Measurements from ENCODE around the gene ATP5IF1.

Gene ATP5IF1

DNA sequence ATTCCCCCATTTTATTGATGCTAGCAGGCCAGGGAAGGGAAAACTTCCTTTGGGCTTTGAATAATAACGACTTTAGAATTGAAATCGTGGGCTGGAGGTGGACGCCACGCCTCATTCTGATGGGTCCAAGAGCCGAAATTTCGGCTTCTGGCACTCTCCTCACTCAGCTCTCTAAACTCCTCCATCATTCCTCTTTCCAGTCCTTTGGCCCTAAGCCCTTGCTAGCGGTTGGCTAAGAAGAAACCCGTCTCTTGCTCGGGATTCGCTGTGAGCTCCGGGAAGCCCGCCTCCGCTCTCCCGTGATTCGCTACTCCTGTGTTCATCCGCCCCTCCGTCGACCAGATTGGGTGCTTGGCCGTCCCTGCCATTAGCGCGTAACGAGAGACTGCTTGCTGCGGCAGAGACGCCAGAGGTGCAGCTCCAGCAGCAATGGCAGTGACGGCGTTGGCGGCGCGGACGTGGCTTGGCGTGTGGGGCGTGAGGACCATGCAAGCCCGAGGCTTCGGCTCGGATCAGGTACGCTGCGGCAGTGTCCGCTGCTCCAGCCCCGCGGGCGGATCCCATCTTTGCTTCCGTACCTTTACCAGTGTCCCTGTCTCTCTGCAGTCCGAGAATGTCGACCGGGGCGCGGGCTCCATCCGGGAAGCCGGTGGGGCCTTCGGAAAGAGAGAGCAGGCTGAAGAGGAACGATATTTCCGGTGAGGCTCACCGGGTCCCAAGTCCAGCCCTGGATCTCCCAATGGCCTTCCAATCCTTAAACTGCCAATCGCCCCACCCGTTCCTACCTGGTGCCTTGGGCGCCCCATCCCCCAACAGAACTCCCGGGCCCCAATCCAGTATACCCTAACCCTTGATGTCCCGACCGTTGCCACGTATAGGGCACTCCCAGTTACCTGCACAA, at the start of gene ATP5IF1:
Gene ATP5IF1, plus strand, starts transcription at position 370 of the 901 bp plus-strand sequence. Its CDS starts 60 bp downstream, at position 430.
- DNase-seq: peak; percentile 99

DNA sequence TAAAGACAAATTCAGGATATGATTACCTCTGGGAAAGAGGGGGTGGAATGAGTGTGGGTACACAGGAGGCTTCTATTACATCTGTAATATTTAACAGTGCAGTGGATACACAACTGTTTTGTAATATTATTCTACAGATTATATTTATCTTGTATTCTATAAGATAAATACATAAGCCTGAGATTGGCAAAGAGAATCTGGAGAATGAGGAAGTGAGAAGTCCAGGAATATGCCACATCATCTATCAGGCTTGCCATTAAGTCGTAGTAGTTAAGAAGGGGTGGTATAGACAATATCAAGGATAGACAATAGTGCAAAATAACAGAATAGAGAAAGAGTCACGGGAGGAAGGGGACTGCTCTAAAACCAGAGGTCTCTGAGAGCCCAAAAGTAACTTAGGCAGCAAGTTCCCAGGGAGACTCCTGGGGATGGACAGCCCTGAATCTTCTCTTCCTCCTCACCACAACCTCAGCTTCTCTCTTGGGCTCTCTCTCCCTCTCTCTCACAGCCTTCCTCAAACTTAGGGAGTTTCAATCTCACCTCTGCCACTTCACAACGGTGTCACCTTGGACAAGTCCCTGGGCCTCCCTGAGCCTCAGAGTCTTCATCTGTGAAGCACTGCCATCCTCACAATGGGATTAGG, 45.5 kb upstream of the ATP5IF1 start:
- DNase-seq: no peak

DNA sequence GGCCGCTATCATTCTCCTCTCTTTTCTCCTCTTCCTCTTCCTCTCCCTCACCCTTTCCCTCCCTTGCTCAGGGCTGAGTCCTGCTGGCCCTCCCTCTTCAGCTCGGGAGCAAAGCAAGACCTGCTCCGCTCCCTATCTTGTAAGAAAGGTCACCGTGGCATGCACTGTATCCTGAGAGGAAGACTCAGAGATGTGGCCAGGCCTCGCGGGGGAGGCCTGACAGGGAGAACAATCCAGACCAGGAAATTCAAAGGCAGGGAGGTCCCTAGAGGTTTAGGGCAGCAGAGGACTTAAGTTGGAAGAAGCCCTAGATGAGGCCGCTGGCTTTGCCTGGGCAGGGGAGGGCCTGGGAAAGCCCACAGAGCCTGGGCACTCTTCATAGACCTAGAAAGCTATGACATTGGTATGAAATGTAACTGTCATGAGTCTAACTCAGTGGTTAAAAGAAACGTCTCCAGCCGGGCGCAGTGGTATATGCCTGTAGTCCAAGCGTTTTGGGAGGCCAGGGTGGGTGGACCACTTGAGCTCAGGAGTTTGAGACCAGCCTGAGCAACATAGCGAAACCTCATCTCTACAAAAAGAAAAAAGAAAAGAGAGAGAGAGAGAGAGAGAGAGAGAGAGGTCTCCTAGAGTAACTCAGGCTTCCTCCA, 44.8 kb upstream of the ATP5IF1 start:
- DNase-seq: no peak

DNA sequence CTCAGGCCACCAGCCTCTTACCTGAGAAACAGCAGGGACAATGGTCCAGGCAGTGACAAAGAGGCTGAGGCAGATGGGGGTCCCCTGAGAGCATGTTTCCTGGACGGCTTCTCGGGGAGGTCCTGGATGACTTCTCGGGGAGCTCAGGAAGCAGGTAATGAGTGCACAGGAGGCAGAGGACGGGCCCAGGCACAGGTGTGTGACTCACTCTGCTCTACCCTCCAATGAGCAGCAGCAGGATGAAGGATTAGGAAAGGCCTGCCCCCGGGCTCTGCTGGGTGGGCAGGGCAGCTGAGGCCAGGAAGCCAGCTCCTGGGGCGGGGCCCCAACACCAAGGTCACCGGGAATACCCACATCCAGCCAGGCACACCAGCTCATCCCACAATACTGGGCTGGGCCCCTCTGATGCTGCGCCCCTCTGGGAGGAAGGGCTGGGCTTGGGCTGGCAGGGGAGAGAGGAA, 42.2 kb upstream of the ATP5IF1 start:
- DNase-seq: peak; percentile 60

DNA sequence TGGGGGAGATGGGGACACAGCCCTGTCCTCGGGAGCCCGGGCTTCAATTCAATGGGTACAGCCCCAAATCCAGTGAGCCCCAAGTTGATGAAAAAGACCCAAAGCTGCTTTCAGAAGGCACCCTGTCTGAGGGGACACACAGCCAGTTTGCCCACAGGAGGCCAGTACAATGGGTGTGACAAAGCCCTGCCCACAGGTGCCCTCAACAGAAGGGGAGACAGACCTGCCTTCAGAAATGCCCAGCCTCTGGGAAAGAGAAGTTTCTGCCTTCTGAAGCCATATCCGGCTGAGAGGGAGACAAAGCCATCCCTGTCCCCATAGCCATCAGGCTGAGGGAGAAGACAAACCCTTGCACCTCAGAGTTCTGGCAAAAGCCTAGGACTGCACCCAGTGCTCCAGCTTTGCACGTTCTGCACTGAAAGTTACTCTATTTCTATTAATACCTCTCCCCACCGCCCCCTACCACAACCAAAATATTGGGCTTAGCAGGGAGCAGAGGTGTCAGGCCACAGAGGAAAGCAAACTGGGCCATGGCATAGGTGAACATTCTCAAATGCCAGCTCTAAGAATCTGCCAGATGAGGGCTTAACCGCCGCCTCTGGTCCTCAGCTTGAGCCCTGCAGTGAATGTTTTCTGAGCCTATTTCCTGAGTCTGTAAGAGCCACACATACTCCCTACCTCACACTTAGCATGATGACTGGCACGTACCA, 41.4 kb upstream of the ATP5IF1 start:
- no peak for DNase-seq

DNA sequence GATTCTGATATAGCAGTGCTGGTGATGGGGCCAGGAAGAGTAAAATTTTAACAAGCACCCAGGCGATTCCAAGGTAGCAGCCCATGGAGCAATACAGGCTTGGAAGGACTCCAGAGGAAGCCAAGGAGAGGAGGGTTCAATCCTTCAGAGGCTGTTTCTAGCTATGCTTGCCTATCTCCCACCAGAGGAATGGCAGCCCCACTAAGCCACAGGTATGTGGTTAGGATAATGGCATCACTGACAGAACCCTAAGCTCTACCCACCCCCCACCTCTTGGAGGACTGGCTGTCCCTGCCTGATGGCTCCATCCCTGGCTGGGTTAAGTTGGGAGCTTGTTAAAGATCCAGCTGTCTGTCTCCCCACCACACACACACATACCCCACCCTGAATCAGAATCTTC, 40.1 kb upstream of the ATP5IF1 start:
- DNase-seq: peak; percentile 51

DNA sequence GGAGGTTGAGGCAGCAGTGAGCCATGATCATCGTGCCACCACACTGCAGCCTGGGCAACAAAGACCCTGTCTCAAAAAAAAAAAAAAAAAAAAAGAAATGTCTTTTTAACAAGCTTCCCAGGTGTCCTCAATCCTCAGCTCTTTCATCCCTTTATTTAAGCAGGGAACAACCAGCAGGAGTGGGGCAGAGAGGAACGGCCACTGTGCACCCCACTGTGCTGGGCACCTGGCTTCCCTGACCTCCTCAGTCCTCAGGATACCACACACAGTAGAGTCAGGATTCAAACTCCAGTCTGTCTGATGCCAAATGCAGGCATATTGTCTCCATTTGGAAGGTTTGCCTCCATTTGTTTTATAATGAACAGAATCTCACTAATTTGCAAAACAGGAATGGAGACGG, 39.6 kb upstream of the ATP5IF1 start:
- DNase-seq: no peak

DNA sequence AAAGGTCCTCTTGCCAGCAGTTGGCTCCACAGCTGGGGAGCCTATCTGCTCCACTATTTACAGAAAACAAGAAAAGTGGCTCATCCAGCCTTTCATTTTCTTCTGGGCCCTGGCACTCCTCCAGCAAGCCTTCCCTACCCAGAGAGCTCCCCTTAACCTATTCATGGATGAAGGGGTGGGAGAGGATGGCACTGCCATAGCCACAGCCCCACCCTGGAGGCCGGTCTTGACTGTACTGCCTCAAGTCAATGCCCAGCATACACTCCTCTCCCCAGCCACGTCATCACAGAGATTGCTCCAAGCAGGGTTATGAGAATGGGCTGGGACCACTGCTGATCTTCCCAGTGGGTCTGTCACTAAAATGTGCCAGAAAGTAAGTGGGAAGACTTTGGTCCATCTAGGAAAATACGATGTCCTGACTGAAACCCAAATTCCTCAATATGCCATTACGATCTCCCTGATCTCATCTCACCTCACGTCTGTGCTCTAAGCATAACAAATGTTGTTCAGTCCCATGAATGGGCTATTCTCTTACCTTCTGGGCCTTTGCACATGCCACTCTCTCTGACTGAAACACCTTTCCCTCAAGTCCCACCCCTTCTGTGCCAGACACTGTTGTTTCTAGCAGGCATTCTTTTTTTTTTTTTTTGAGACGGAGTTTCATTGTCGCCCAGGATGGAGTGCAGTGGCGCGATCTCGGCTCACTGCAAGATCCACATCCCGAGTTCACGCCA, 38.1 kb upstream of the ATP5IF1 start:
- DNase-seq: no peak

DNA sequence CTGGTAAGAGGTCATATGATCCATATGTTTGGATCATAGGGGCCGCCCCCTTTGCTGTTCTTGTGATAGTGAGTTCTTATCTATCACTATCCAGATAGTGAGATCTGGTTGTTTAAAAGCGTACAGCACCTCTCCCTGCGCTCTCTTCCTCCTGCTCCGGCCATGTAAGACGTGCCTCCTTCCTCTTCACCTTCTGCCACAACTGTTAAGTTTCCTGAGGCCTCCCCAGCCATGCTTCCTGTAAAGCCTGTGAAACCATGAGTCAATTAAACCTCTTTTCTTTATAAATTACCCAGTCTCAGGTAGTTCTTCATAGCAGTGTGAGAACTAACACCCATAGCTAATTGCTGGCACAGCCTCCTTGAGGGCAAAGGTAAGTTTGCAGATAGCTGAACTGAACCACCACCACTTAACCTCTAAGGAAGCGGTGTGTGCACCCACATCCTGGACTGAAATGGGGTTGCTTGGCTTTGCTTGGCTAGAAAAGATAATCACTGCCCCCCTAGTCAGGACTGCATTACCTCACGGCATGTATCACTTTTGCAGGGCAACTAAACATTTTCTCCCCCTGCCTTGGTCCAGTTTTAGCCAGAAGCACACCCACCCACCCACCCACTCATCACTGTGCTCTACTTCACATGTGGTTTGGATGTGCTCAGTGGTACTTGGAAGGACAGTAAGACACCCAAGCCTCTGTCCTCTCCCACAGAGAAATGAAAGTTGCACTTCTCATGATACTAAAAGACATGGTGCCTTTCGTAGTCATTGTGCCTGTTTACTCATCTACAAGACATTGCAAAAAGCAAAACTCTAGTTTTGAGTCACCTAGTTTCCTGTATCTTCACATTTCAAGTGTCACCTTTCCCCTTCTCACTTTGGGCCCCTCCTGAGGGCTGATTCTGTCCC, 36.3 kb upstream of the ATP5IF1 start:
- DNase-seq: no peak

DNA sequence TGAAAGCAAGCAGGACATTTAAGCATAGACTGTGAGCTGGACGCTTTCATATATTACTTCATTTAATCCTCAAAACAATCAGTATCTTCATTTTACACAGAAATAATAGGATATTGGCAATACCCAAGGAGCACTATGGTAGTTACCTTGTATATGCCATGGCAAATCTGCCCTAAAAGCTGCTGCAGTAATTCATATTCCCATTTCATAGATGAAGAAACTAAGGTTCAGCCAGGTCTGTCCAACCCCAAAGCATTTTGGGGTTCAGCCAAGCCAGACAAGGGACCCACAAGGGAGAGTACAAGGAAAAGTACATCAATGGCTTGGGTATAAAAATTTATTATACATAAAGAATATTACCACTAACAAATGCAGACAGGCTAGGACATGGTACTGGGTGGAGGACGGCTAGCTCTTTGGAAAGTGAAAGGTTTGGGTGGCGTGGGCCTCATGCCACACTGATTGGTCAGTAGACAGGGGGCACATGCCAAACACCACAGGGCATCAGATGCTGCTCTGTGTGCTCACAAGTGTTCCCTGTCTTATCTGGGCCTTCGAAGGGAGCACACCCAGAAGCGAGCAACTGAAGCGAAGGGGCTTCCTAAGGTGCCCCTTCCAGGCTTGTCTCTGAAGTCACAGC, 35.6 kb upstream of the ATP5IF1 start:
- no peak for DNase-seq

DNA sequence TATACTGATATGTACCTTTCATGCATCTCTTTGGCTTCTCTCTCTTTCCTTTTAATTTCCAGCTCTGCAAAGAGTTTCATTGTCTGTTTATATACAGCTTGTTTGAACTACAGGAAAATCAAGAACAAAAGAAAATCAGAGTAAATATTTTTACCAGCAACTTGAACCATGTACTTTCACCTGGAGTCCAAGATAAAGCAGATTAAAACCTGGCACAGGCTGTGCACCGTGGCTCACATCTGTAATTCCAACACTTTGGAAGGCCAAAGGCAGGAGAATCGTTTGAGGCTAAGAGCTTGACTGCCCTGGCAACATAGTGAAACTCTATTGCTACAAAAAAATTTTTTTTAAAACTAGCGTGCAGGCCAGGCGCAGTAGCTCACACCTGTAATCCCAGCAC, 30.7 kb upstream of the ATP5IF1 start:
- no peak for DNase-seq

DNA sequence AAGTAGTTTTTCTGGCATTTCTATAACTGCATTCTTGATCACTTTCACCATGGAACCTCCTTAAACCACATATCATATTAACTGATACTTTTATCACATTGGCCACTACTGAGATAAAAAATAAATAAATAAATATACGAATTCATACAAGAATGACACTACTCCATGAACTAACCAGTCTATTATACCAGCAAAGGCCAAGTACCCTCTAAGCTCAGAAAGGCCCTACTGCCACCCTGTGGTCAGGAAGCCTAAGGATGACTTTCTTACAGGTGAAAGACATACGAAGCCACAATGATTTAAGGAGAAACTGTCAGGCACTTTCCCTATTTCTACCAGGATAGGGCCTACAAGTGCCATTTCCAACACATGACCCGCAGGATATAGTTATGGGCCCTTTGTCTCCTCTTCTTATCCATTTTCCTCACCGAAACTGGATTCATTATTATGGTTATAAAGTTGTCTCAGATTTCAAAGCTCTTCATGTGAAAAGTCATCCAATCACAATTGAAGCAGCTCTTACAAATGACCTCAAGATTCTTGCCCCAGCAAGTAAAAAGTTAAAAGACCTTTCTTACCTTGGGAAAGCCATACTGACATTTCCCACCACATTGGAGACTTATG, 27.0 kb upstream of the ATP5IF1 start:
- DNase-seq: peak; percentile 45

DNA sequence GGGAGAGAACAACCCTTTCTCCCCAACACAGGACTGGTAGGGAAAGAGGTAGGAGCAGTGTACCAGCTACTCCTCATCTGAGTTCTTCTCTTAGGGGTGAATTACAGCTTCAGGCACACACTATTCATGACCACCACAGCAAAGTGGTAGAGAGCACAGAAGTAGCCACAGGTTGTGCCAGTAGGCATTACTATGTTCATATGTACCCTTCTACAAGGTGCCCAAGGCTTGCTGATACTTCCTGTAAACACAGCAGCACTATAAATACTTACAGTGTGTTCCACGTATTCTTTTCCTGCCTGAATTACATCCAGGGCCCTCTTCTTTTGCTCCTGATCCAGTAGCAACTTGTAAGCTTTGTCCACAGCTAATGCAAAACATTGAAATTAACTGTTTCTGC, 26.2 kb upstream of the ATP5IF1 start:
- DNase-seq: no peak

DNA sequence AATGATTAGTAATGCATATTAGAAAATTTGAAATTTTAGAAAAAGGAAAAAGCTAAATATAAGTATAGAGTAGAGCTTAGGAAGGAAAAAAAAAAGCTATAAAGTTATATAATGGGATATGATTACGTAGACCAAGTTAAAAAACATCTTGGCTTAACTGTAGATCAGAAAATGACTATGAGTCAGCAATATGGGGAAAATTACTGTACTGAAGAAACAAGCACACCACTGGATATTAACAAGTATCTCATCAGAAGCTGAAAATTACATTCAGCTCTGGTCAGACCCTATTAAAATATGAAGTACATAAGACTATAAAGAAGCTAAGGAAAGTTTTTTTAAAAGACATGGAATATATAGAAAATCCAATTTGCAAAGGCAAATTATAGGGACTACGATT, 22.6 kb upstream of the ATP5IF1 start:
- DNase-seq: no peak

DNA sequence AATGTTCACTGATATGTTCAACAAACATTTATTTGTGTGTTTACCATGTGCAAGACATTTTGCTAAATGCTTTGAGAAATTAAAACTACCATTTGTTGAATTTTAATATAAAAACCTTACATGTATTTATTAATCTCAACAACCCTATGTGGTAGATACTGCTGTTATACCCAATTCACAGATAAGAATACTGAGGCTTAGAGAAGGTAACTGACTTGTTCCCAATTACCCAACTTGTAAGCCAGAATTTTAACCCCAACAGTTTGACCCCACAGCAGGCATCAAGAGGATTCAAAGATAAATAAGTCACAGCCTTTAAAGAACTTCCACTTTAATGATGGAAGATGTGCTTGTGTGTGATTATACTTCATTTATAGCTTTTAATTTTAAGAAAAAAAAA, 6.8 kb upstream of the ATP5IF1 start:
- no peak for DNase-seq

DNA sequence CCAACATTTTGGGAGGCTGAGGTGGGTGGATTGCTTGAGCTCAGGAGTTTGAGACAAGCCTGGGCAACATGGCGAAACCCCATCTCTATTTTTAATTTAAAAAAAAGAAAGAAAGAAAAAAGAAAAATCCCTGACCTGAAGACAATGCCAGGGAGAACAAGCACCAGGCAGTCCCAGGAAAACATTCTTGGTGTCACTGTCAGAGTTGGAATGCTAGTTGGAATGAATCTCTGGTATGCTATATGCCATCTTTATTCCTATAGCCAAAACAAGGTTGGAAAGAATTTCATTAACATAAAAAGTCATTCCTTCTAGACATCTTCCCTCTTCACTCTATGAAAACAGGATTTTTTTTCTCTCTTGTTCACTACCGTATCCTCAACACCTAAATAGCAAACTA, 5.9 kb upstream of the ATP5IF1 start:
- no peak for DNase-seq

DNA sequence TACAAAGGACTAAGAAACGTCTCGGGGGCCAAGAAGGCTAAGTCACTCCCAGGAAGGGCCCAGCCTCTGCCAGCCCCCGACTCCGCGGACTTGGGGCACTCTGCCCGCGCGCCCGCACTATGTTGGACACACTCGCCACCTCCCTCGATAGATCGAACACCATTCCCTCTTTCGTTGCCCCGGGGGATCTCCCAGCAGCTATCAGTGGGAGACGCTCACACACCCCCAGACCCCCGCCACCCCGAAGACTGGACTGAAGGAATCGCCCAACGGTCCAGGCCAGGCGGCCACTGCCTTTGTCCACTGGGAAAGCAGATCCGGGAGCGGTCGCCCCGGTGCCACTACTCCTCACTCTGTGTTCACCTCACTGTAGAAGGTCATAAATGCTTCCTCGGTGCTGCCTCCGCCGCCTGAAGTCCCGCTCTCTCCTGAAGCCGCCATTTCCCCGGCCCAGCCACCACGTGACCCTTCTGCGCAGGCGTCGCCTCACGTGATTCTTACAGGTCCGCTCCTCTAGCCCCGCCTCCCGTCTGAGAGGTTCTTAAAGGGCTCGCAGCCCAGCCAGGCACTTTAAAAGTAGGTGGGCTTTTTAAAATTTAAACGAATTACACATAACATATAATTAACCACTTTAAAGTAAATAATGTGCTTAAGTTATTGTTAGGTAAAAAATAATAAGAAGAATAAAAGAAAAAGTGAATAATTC, 3.2 kb upstream of the ATP5IF1 start, which contains the start of gene DNAJC8:
Gene DNAJC8, minus strand, starts transcription at position 472 of the 706 bp plus-strand sequence. Its CDS starts 31 bp downstream, at position 441.
- peak; percentile 86 for DNase-seq

DNA sequence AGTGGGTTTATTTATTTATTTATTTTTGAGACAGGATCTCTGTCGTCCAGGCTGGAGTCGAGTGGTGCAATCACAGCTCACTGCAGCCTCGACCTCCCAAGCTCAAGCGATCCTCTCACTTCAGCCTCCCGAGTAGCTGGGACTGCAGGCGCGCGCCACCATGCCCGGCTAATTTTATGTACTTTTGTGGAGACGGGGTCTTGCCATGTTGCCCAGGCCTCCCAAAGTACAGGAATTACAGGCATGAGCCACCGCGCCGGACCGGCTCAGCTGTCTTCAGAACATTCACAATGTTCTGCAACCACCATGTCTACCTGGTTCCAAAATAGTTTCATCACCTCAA, 2.7 kb upstream of the ATP5IF1 start:
- no peak for DNase-seq

DNA sequence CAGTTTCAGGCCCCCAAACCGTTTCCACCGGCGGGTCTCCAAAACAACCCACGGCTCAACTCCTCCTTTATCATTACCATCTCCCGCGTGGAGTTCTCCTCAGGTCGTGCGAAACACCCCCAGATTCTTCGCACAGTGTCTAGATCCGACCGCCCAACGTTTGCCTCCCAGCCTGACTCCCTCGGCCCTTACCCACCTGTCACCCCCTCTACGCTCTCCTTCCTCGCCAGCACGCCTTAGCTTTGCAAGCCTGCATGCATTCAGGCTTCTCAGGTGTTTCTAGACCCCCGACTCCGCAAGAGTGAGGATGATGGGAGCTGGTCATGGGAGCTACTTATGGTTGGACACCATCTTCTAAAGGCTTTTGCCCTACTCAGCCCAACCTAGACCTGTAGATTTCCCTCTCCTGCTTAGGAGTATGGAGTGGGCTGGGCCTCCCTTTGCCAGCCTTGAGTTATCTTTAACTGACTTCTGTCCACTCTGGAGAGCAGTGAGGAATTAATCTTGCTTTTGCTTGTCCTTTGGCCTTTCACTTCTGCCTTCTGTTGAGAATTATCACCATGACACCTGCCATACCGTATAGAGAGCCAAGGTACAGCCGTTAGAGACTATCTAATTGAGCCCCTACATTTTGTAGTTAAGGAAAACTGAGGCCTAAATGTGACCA, 865 bp downstream of the ATP5IF1 start:
- DNase-seq: no peak

Data from NCI-H226 (cell line).